Measurements from ENCODE around the gene TP73.

- TF ChIP-seq CTCF (IDR thresholded peaks at IDR 0.05) (no peak), POLR2A (IDR thresholded peaks at IDR 0.05) (no peak)
These were observed 57.9 kb downstream of the TP73 start for GRCh38 chr1:3710251-3710650.

All from right lobe of liver (tissue), 4 donors.